Coronary artery (tissue), 2 donors: Measurements from ENCODE around the gene ZP1.

Experiments
- DNase-seq: peaks from one replicate; pipeline ENCODE4 v3.0.0-alpha.2; 2017; ENCODE audit warnings: low spot score
- H3K27ac ChIP-seq, 2 donors: fragments of 200-600 bp; sonication (generic); one replicate each; pipeline ENCODE4 v1.5.1; 2016 to 2019
- H3K4me3 ChIP-seq: fragments of 200-600 bp; sonication (generic); 2 replicates; pipeline ENCODE4 v1.5.1; 2016; ENCODE audit warnings: mild to moderate bottlenecking, moderate library complexity
- TF ChIP-seq, protein P1 (sequence below): fragments of 200-600 bp; sonication (generic); IDR thresholded peaks from one replicate; pipeline ENCODE4 v1.5.1; 2019; ENCODE audit warnings: antibody characterized with exemption

The ZP1 gene

DNA sequence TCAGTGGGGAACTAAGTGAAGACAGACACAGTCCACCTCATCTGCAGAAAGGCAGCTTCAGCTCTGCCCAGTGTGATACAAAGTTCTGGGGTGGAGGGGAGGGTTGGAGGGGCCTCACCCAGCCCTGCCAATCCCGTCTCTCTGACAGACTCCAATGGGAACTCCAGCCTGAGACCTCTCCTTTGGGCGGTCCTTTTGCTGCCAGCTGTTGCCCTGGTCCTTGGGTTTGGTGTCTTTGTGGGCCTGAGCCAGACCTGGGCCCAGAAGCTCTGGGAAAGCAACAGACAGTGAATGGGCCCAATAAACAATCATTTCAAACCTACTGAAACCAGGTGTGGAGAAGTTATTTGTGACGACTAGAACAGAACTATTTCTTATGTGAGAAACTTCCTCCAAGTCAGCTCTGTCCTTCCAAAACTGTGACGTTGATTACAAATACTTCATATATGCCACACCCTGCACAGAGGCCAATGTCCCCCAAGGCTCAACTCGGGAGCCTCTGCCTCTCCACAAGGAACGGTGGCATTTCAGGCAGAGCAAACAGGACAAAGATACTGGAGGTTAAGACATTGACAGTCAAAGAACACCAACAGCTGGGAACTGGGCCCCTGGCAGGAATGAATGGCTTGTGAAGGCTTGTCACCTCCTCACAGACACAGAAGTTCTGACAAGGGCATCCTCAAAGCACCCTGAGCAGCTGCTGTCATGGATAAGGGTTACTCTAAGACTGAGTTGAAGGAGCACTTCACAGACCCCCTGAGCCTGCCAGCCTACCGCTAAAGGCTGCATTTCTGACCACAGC is 8.2 kb downstream of the ZP1 start:
- H3K27ac ChIP-seq = no peak overlapping the region
- no peak for DNase-seq
- TF ChIP-seq, protein P1, sequence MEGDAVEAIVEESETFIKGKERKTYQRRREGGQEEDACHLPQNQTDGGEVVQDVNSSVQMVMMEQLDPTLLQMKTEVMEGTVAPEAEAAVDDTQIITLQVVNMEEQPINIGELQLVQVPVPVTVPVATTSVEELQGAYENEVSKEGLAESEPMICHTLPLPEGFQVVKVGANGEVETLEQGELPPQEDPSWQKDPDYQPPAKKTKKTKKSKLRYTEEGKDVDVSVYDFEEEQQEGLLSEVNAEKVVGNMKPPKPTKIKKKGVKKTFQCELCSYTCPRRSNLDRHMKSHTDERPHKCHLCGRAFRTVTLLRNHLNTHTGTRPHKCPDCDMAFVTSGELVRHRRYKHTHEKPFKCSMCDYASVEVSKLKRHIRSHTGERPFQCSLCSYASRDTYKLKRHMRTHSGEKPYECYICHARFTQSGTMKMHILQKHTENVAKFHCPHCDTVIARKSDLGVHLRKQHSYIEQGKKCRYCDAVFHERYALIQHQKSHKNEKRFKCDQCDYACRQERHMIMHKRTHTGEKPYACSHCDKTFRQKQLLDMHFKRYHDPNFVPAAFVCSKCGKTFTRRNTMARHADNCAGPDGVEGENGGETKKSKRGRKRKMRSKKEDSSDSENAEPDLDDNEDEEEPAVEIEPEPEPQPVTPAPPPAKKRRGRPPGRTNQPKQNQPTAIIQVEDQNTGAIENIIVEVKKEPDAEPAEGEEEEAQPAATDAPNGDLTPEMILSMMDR = no peak
- H3K4me3 ChIP-seq = no peak overlapping the region

DNA sequence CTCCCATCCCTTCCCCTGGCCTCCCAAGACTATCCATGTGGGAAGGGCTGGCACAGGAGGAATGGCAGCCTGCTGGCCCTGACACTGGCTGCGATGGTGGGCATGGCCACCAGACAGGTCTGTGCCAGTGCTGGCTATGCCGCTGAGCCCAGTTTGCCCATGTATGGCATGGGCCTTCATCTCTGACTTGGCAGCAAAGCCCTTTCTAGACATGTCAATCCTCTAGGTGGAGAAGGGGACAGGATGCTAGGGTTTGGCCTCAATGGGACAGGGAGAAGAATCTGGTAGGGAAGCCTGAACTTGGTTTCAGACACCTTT is 8.8 kb downstream of the ZP1 start:
- no peak for DNase-seq
- H3K4me3 ChIP-seq = no peak overlapping the region
- TF ChIP-seq, protein P1 = no peak
- H3K27ac ChIP-seq = no peak overlapping the region

DNA sequence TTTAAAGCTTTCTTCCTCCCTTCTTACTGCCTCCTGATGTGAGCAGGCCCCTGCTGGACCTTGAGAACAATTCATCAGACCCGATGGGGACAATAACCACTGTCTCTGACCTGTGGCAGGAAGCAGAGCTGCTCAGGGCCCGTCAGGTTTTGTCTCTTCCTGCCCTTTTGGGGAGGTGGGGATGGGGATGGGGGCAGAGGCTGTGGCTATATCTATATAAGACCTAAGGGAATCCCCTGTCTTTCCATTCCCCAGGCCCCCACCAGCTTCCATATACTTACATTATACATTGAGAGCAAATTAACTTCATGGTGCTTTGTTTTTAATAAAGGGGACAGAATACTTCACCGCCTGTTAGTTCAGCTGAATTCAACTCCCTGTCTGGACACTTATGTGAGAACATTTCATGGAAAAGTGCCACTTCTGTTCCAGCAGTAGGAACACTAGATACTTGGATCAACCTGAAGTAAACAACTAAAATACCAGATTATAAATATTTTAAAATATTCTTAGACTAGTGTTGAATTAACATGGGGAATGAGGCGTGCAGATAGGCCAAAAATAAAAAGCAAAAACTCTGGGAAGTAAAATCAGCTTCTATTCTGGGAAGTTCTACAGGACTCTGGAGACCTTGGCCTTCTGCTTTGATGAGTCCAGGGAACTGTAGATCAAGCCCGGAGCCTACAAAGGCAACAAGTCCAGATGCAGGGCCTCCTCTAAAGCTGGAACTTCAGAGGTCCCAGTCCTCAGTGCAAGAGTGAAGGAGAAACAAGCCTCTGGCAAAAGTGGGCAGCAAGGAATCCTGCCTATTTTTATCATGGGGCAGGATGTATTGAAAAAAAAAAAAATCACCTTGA is 11.1 kb downstream of the ZP1 start:
- no peak overlapping the region for H3K4me3 ChIP-seq
- TF ChIP-seq, protein P1 = no peak
- H3K27ac ChIP-seq = peak overlapping the region; percentile 19 to 34
- no peak for DNase-seq

DNA sequence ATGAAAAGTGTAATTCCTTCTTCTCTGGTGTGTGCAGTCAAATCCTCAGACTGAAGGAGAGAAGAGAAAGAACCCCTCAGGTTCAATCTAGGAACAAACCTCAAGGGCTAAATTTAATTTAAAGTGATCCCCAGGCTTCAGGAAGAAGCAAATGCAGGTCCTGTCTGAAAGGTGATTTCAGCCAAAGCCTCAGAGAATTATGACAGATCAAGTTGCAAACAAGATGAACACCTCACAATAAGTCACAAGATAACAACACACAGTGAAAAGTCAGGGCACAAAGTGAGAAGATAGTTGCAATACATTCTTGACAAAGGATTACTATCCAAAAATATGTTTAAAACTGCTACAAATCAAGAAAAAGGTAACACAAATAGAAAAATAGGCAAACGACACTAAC is 11.8 kb downstream of the ZP1 start:
- no peak for DNase-seq
- no peak overlapping the region for H3K27ac ChIP-seq
- H3K4me3 ChIP-seq = no peak overlapping the region
- TF ChIP-seq, protein P1 = no peak

DNA sequence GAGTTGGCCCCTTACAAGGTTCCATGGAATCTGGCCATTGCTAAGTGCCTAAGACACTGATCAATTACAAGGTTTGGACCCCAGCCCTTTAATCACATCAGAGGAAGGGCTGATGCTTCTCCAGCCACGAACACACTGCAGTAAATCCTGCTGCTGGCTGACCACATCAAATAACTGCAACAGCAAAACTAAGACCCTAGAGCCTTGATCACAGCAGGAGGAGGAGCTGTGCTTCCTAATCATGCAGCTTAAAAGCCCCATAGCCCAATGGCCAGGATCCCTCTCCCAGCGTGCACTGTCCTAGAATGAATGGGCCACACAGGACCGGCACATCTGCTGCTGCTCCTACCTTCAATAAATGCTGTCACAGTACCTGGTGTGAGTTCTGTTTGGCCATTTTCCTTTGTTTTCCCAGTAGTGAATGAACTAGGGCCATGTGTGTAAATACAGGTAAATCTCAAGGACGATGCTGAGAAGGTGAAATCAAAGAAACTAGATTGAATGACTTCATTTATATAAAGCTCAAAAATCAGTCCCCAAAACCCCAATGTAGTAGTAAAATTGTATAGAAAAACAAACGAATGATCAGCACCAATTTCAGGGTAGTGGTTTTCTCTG is 12.7 kb downstream of the ZP1 start:
- Histone ChIP-seq H3K27ac (no peak overlapping the region), H3K4me3 (no peak overlapping the region)
- TF ChIP-seq, protein P1 = no peak
- DNase-seq = no peak

DNA sequence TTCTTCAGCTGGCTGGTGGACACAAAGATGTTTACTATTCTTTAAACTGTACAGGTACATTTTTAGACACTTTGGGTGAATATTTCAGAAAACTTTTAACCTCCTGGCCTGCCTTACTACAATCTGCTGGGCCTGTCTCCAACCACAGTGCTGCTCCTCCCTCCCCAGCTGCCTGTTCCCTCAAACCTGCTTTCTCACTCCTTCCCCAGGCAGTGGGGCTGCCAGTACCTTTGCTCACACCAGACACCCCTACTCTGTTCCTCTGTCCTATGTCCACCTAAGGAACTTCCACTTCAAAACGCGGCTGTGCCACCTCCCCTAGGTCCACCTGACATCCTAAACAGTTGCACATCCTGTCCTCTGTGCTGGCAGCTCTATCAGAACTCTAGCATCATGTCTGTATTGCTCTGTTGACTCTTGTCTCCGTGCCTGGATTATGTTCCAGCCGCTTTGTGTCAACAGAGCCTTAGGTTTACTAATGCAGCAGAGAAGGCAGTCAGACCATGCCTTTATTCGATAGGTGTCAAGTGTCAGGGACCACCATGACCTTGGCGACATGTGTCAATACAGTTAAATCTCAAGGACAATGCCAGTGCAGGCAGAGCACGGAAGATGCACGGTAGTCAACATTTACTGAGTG is 13.4 kb downstream of the ZP1 start:
- TF ChIP-seq, protein P1 = no peak
- no peak for DNase-seq
- Histone ChIP-seq H3K4me3 (no peak overlapping the region), H3K27ac (no peak overlapping the region)
